HUES48 (cell line): ENCODE measurements around the gene SPATS2L.

ENCODE experiments used
- H3K27ac ChIP-seq: one replicate; pipeline ENCODE4 v1.7.0; 2013; ENCODE audit warnings: low read depth, low read length, inconsistent platforms
- H3K27me3 ChIP-seq: 2 replicates; pipeline ENCODE4 v1.6.1; 2013; ENCODE audit warnings: mild to moderate bottlenecking, low read length; ENCODE audit not compliant: control insufficient read depth, insufficient read depth
- H3K36me3 ChIP-seq: 2 replicates; pipeline ENCODE4 v1.6.1; 2013; ENCODE audit warnings: low read length; ENCODE audit not compliant: control insufficient read depth, insufficient read depth
- H3K4me1 ChIP-seq: 2 replicates; pipeline ENCODE4 v1.6.1; 2013; ENCODE audit warnings: mild to moderate bottlenecking, low read length; ENCODE audit not compliant: control insufficient read depth, insufficient read depth
- H3K4me3 ChIP-seq: 2 replicates; pipeline ENCODE4 v1.5.1; 2013; ENCODE audit warnings: mild to moderate bottlenecking, low read depth, low read length
- H3K9ac ChIP-seq: 2 replicates; pipeline ENCODE4 v1.6.1; 2013; ENCODE audit warnings: mild to moderate bottlenecking, low read depth, low read length, moderate library complexity
- H3K9me3 ChIP-seq: 2 replicates; pipeline ENCODE4 v1.6.1; 2013; ENCODE audit warnings: low read length; ENCODE audit not compliant: control insufficient read depth, insufficient read depth

SPATS2L gene

DNA sequence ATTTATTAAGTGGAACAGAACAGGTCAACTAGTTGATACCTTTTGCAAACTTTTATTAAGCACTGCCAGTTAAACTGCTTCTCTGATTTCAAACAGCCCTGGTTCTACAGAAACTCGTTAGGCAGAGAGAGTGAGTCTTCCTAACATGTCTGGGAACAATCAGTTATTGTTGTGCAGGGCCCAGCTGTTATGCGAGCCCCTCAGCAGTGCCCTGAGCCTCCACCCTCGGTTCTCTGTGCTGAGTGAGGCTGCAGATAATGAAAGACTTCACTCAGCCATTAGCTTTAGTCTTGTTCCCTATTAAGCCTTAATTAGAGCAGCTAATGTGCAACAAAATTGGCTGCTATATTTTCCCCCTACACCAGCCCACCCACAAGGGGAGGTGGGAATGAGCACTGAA is 163.7 kb downstream of the SPATS2L start:
- Histone ChIP-seq H3K9me3 (no peaks in the 10 kb centered on the region), H3K27me3 (no peaks in the 10 kb centered on the region), H3K27ac (no peak overlapping the region), H3K9ac (no peak overlapping the region), H3K4me3 (no peak overlapping the region), H3K4me1 (no peaks in the 10 kb centered on the region), H3K36me3 (peaks cover 87% of the 10 kb centered on the region)

DNA sequence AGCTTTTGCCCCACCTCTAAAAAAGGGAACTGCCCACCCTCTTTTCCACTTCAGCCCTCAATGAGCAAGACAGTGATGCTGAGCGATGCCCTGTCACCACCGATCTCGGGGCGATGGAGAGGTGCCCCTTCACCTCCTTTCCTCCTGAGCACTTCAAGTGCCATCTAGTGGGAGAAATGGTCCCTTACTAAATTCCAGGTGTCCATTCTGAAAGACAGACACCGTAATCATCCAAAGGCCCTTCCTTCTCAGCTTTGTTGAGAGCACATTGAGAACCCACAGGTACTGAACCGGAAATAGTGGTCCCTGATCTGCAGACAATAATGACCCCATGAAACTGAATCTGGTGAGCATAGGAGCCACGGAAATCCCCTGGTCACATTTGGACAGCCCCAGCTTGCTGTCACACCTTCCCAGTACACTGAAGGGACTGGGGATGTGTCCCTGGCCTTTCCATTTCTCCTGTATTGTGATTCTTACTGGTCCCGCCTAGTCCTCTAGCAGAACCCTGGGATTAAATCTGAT is 164.9 kb downstream of the SPATS2L start:
- no peaks in the 10 kb centered on the region for H3K27me3 ChIP-seq
- H3K4me3 ChIP-seq = no peak overlapping the region
- H3K36me3 ChIP-seq = peaks cover 94% of the 10 kb centered on the region
- H3K4me1 ChIP-seq = peaks cover 1% of the 10 kb centered on the region; the same call in 1 of the 2 replicates
- H3K27ac ChIP-seq = no peak overlapping the region
- no peak overlapping the region for H3K9ac ChIP-seq
- no peaks in the 10 kb centered on the region for H3K9me3 ChIP-seq

- peaks cover 7% of the 10 kb centered on the region for H3K4me1 ChIP-seq
- no peak overlapping the region for H3K9ac ChIP-seq
- no peak overlapping the region for H3K4me3 ChIP-seq
- peaks cover 93% of the 10 kb centered on the region for H3K36me3 ChIP-seq
- no peaks in the 10 kb centered on the region for H3K9me3 ChIP-seq
- no peak overlapping the region for H3K27ac ChIP-seq
- no peaks in the 10 kb centered on the region for H3K27me3 ChIP-seq
These were observed 165.6 kb downstream of the SPATS2L start for GRCh38 chr2:200471928-200472645.

- peaks cover 93% of the 10 kb centered on the region for H3K36me3 ChIP-seq
- peaks cover 7% of the 10 kb centered on the region for H3K4me1 ChIP-seq
- no peak overlapping the region for H3K27ac ChIP-seq
- H3K9me3 ChIP-seq = no peaks in the 10 kb centered on the region
- no peaks in the 10 kb centered on the region for H3K27me3 ChIP-seq
- H3K9ac ChIP-seq = no peak overlapping the region
- no peak overlapping the region for H3K4me3 ChIP-seq
These were observed 166.5 kb downstream of the SPATS2L start for GRCh38 chr2:200472853-200473464.

- Histone ChIP-seq H3K27me3 (no peaks in the 10 kb centered on the region), H3K4me1 (peaks cover 15% of the 10 kb centered on the region), H3K36me3 (peaks cover 80% of the 10 kb centered on the region), H3K9me3 (no peaks in the 10 kb centered on the region), H3K27ac (no peak overlapping the region), H3K9ac (no peak overlapping the region), H3K4me3 (no peak overlapping the region)
These were observed 169.3 kb downstream of the SPATS2L start for GRCh38 chr2:200475795-200476194.

- H3K9ac ChIP-seq = no peak overlapping the region
- H3K36me3 ChIP-seq = peaks cover 70% of the 10 kb centered on the region
- no peak overlapping the region for H3K4me3 ChIP-seq
- H3K27ac ChIP-seq = no peak overlapping the region
- H3K9me3 ChIP-seq = no peaks in the 10 kb centered on the region
- no peaks in the 10 kb centered on the region for H3K27me3 ChIP-seq
- peaks cover 21% of the 10 kb centered on the region for H3K4me1 ChIP-seq
These were observed 170.3 kb downstream of the SPATS2L start for GRCh38 chr2:200476836-200477235.

DNA sequence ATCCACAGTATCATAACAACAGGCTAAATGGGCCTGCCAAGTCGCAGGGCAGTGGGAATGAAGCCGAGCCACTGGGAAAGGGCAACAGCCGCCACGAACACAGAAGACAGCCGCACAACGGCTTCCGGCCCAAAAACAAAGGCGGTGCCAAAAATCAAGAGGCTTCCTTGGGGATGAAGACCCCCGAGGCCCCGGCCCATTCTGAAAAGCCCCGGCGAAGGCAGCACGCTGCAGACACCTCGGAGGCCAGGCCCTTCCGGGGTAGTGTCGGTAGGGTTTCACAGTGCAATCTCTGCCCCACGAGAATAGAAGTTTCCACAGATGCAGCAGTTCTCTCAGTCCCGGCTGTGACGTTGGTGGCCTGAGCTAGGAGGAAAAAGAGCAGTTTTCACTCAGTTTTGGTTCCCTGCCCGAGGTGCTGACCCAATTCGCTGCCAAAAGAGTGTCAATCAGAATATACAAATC is 171.2 kb downstream of the SPATS2L start:
- no peak overlapping the region for H3K4me3 ChIP-seq
- no peaks in the 10 kb centered on the region for H3K9me3 ChIP-seq
- H3K9ac ChIP-seq = no peak overlapping the region
- peaks cover 61% of the 10 kb centered on the region for H3K36me3 ChIP-seq
- H3K27me3 ChIP-seq = no peaks in the 10 kb centered on the region
- H3K4me1 ChIP-seq = peaks cover 21% of the 10 kb centered on the region
- no peak overlapping the region for H3K27ac ChIP-seq

- no peaks in the 10 kb centered on the region for H3K27me3 ChIP-seq
- peaks cover 23% of the 10 kb centered on the region for H3K4me1 ChIP-seq
- peaks cover 44% of the 10 kb centered on the region for H3K36me3 ChIP-seq
- H3K4me3 ChIP-seq = no peak overlapping the region
- H3K9me3 ChIP-seq = no peaks in the 10 kb centered on the region
- no peak overlapping the region for H3K9ac ChIP-seq
- no peak overlapping the region for H3K27ac ChIP-seq
These were observed 173.3 kb downstream of the SPATS2L start for GRCh38 chr2:200479692-200480265.

GRCh38 chr2:200482194-200482593 is 175.7 kb downstream of the SPATS2L start:
- no peaks in the 10 kb centered on the region for H3K9me3 ChIP-seq
- H3K27me3 ChIP-seq = no peaks in the 10 kb centered on the region
- peaks cover 21% of the 10 kb centered on the region for H3K36me3 ChIP-seq
- peaks cover 16% of the 10 kb centered on the region for H3K4me1 ChIP-seq
- no peak overlapping the region for H3K9ac ChIP-seq
- H3K4me3 ChIP-seq = no peak overlapping the region
- H3K27ac ChIP-seq = no peak overlapping the region

GRCh38 chr2:200483729-200484198 is 177.3 kb downstream of the SPATS2L start:
- Histone ChIP-seq H3K4me3 (no peak overlapping the region), H3K27me3 (no peaks in the 10 kb centered on the region), H3K9me3 (no peaks in the 10 kb centered on the region), H3K4me1 (peaks cover 16% of the 10 kb centered on the region), H3K9ac (no peak overlapping the region), H3K36me3 (peaks cover 5% of the 10 kb centered on the region; the same call in 1 of the 2 replicates), H3K27ac (no peak overlapping the region)

DNA sequence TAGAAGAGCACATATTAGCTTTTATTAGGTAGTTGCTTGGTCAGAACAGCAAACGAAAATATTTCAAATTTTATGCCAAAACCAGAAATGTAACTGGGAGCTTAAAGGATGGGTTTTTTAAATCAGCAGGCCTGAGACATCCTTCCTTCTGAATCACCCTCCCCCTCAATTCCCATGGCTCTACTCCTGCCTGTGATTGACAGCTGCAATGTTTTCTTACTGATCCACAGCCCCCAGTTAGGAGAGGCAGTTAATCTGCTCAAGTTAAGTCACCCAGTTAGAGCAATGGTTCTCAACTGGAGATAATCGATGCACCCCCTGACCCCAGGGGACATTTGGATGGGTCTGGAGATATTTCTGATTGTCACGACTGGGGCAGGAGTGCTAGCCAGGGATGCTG is 178.4 kb downstream of the SPATS2L start:
- Histone ChIP-seq H3K4me1 (peaks cover 12% of the 10 kb centered on the region), H3K27ac (no peak overlapping the region), H3K4me3 (no peak overlapping the region), H3K9me3 (no peaks in the 10 kb centered on the region), H3K36me3 (no peaks in the 10 kb centered on the region), H3K9ac (no peak overlapping the region), H3K27me3 (no peaks in the 10 kb centered on the region)
